ENCODE measurements around the gene SPTLC2. TPM values are rescaled to one million over a fixed set of nuclear protein-coding genes. Genes with fewer than 3 reads are reported as not detected.

The SPTLC2 gene
- total and polyA plus RNA-seq, 2 of the 8 experiments (the other 6 are each of a cell fraction or from before 2014, with no cell fraction given), result 8.9 to 35.1 TPM

DNA sequence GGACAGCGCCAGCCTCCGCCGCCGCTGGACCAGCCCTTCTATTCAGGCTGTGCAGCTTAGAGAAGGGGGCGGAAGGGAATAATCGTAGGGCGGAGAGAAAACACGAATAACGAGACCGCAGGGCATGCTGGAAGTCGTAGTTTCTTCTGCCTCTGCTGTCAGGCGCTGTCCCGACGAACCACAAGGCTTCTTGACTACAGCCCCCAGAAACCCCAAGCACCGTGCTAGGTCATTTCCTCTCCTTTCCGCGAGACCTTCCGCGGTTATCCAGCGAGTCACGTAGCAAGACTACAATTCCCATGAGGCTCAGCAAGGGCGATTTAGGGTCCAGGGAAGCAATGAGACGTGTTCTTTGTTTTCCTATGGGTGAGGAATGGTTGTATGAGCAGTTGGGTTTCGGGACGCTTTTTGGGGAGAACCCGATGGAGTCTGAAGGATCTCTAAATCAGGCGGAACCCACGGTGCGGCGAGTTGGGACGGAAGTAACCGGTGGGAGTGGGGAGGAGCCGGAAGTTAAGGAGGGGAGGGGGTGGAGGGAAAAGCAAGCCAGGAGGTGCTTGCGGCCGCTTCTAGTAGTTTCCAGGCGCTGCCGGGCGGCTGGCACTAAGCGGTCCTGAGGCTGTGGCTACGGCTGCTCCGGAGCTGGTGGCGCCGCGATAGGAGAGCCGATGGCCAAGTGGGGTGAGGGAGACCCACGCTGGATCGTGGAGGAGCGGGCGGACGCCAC lies 158.8 kb downstream of the SPTLC2 start, which contains the start of the genes AHSA1 and VIPAS39:
Gene AHSA1 (plus strand): TSS at position 572 of the 727 bp plus-strand sequence. CDS start 97 bp downstream, at position 669.
Gene VIPAS39 (minus strand): TSS at position 80 of the 727 bp plus-strand sequence. CDS start 3,499 bp downstream, outside the sequence.
- peaks cover 10 to 35% of the 10 kb centered on the region in 2 experiments for H3K79me2 ChIP-seq (ENCODE audit: control insufficient read depth in 1 of 2, insufficient read depth in 2 of 2, low read length in 2 of 2)
- no peaks in the 10 kb centered on the region for H3K9me3 ChIP-seq (ENCODE audit: insufficient read depth in 2 of 2, low read depth in 1 of 2, low read length in 1 of 2)
- peak within 1 kb of the TSS; percentile 99 for H3K18ac ChIP-seq (ENCODE audit: extremely low read depth, low read length)
- peak within 1 kb of the TSS; percentile 85 for H2BK120ac ChIP-seq (replicated peaks; ENCODE audit: low read depth, low read length)
- H3K9ac ChIP-seq (replicated peaks in 1 of 4; ENCODE audit: extremely low read depth in 1 of 4, low read depth in 3 of 4, low read length in 3 of 4), result peak within 1 kb of the TSS; percentile 72 to 99 (median 90)
- H2BK12ac ChIP-seq (ENCODE audit: low read depth, low read length), result peak within 1 kb of the TSS; percentile 100
- peak within 1 kb of the TSS; percentile 81 for H4K91ac ChIP-seq (replicated peaks; ENCODE audit: insufficient read length, low read length)
- peak within 1 kb of the TSS; percentile 88; the same call in 1 of the 2 replicates for H4K8ac ChIP-seq (ENCODE audit: extremely low read depth, insufficient read depth, low read length)
- H4K20me1 ChIP-seq (replicated peaks in 1 of 2; ENCODE audit: control insufficient read depth in 1 of 2, insufficient read depth in 2 of 2, low read length in 2 of 2), result peaks cover 7 to 9% of the 10 kb centered on the region in 2 experiments
- 0 out of 2 replicates have a peak, but pooled peaks cover 3% of the 10 kb centered on the region for H3K23me2 ChIP-seq (ENCODE audit: low read depth, low read length)
- peak within 1 kb of the TSS; percentile 97 for H3K56ac ChIP-seq (replicated peaks; ENCODE audit: insufficient read length, low read depth, low read length)
- H3K27ac ChIP-seq (ENCODE audit: low read depth, low read length), result peak within 1 kb of the TSS; percentile 97
- peak within 1 kb of the TSS; percentile 90 to 98 (median 92) for H3K4me3 ChIP-seq (ENCODE audit: extremely low read depth in 1 of 4, insufficient read depth in 2 of 4, low read depth in 3 of 4, low read length in 4 of 4)
- ChIA-PET POLR2A (ENCODE audit: partially characterized antibody) (interaction anchor here (0.6 to 2.1 kb wide), 15 partner anchors 12 to 269 kb away, joined by 3 to 7 read pairs (median 4); partner anchors contain the start of genes GSTZ1, POMT2 and SLIRP), CTCF (ENCODE audit: partially characterized antibody) (interaction anchor here (0.7 to 4.9 kb wide), 10 partner anchors 10 to 141 kb away, joined by 3 to 54 read pairs (median 12); no protein-coding TSS in a partner anchor)
- no peak within 1 kb of the TSS for H3K14ac ChIP-seq (ENCODE audit: insufficient read length)
- H2BK5ac ChIP-seq (ENCODE audit: low read depth, low read length), result peak within 1 kb of the TSS; percentile 99
- peak; percentile 89 to 95 for DNase-seq (ENCODE audit: low read depth in 1 of 2, low spot score in 2 of 2)
- peak within 1 kb of the TSS; percentile 10 for H3K4ac ChIP-seq (replicated peaks; ENCODE audit: insufficient read length, low read depth, low read length)
- FAIRE-seq, result peak; percentile 80
- H2AK5ac ChIP-seq (ENCODE audit: low read depth, low read length), result no peak within 1 kb of the TSS
- no peaks in the 10 kb centered on the region for H3K27me3 ChIP-seq (replicated peaks in 1 of 4; ENCODE audit: control insufficient read depth in 3 of 4, extremely low read depth in 1 of 4, insufficient read depth in 3 of 4, low read length in 3 of 4)
- peaks cover 0 to 3% (median 1%) of the 10 kb centered on the region in 4 experiments; a peak in 3 of 7 replicates for H3K4me1 ChIP-seq (replicated peaks in 1 of 4; ENCODE audit: control insufficient read depth in 3 of 4, insufficient read depth in 4 of 4, low read length in 3 of 4)
- H3K36me3 ChIP-seq (ENCODE audit: control insufficient read depth in 2 of 4, insufficient read depth in 4 of 4, low read length in 3 of 4), result peaks cover 17 to 33% (median 26%) of the 10 kb centered on the region in 4 experiments
- peak within 1 kb of the TSS; percentile 100 for H2AFZ ChIP-seq (ENCODE audit: low read length)
- no peak within 1 kb of the TSS for H2BK15ac ChIP-seq (ENCODE audit: low read length)
- peak within 1 kb of the TSS; percentile 83; the same call in 1 of the 2 replicates for H2BK20ac ChIP-seq (ENCODE audit: low read length)
- H3K23ac ChIP-seq (ENCODE audit: insufficient read length), result no peak within 1 kb of the TSS
- no peaks in the 10 kb centered on the region; the same call in 1 of the 2 replicates for H3K79me1 ChIP-seq (ENCODE audit: low read depth, low read length)
- WGBS, 2 experiments (ENCODE audit: extremely low coverage in 1 of 2, insufficient coverage in 1 of 2, insufficient read length in 1 of 2, insufficient replicate concordance in 2 of 2, low coverage in 1 of 2, low lambda C conversion rate in 2 of 2, missing lambda C conversion rate in 1 of 2), result 2% methylated on average over 50 of the region's 50 CpGs; no CpG with 5 or more reads in 1 of the 2 experiments
- H3K4me2 ChIP-seq (ENCODE audit: insufficient read depth in 1 of 2, low read depth in 2 of 2, low read length in 2 of 2), result peak within 1 kb of the TSS; percentile 72 to 87
- H4K5ac ChIP-seq (ENCODE audit: insufficient read length, low read depth, low read length), result peak within 1 kb of the TSS; percentile 96
- peak; percentile 95 for TF ChIP-seq GABPA (IDR thresholded peaks at IDR 0.05; ENCODE audit: borderline replicate concordance, insufficient read depth, low read length)
- no peak for TF ChIP-seq RAD21 (IDR thresholded peaks at IDR 0.05 in 1 of 2, conservative IDR thresholded peaks at IDR 0.05 in 1 of 2; ENCODE audit: low read depth in 2 of 2, low read length in 2 of 2)
- TF ChIP-seq SIRT6 (IDR thresholded peaks at IDR 0.05; ENCODE audit: low read length), result no peak
- TF ChIP-seq, protein P1, sequence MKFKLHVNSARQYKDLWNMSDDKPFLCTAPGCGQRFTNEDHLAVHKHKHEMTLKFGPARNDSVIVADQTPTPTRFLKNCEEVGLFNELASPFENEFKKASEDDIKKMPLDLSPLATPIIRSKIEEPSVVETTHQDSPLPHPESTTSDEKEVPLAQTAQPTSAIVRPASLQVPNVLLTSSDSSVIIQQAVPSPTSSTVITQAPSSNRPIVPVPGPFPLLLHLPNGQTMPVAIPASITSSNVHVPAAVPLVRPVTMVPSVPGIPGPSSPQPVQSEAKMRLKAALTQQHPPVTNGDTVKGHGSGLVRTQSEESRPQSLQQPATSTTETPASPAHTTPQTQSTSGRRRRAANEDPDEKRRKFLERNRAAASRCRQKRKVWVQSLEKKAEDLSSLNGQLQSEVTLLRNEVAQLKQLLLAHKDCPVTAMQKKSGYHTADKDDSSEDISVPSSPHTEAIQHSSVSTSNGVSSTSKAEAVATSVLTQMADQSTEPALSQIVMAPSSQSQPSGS (IDR thresholded peaks at IDR 0.05; ENCODE audit: low read length), result peak; percentile 83
- TF ChIP-seq JUN (IDR thresholded peaks at IDR 0.05; ENCODE audit: low read depth, low read length), result no peak
- no peak for TF ChIP-seq TEAD4 (IDR thresholded peaks at IDR 0.05; ENCODE audit: low read depth, low read length)
- TF ChIP-seq CBX8 (IDR thresholded peaks at IDR 0.05; ENCODE audit: borderline replicate concordance, low read depth, low read length), result no peak
- TF ChIP-seq ZNF274 (IDR thresholded peaks at IDR 0.05; ENCODE audit: borderline replicate concordance, extremely low read depth, low read length), result no peak
- peak in 1 of 2 experiments; percentile 70; a peak in 1 of 4 replicates for TF ChIP-seq SIN3A (conservative IDR thresholded peaks at IDR 0.05 in 1 of 2, IDR thresholded peaks at IDR 0.05 in 1 of 2; ENCODE audit: low read depth in 1 of 2, low read length in 2 of 2)
